GM21447 (cell line): ENCODE results near the gene GULP1.
A peak's percentile ranks its signal among the peaks of the same experiment; 100 is the strongest.
"Not testable (repeated sequence)": the region's sequence is repeated elsewhere in the genome, so short reads cannot be mapped to it uniquely, and the experiment has no call there.

Source experiments
- ATAC-seq: cut with Tn5 transposase; IDR thresholded peaks from one replicate; pipeline ENCODE4 v1.9.1; 2021; ENCODE audit not compliant: unreplicated experiment

GULP1 gene

DNA sequence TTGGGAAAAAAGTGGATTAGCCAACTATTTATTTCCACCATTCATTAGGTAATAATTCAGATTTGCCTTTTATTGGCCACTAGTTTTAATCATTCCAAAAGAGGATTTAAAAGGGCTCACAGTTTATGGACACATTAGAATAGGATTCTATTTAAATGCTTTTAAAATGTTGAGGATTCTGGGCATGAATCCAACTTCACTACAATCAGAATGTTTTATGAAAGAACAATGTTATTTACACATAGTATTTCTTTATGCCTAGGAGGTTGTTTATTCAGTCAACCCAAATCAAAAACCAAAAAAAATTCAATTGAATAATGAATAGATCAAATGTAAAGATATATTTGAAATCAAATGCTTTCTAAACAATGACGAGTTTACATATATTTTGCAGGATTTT lies 232.2 kb downstream of the GULP1 start:
- ATAC-seq, result no peak

DNA sequence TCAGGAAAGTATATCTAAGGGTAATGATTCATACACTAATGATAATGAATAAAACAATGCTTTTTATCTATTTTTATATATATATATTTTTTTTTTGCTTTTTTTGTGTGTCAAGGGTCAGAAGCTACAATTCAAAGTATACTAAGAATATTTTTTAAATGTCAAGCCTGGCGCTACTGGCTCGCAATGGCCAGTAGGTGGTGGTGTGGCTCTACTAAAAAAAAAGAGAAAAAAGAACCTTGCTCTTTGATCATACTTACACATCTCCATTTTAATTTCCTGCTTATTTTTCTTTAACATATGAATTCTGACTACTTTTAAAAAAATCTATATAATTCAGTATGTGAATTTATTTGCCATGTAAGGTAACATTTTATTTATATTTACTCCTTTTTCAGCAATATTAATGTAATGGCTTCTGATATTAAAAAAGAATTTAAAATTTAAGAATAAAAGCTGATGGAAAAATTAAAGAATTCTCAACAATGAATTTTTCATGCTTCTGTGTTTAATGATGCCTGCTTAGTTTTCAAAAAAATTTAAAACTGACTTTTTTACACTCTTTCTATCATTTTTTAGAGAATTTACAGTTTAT lies 232.9 kb downstream of the GULP1 start:
- peak; percentile 82 for ATAC-seq

DNA sequence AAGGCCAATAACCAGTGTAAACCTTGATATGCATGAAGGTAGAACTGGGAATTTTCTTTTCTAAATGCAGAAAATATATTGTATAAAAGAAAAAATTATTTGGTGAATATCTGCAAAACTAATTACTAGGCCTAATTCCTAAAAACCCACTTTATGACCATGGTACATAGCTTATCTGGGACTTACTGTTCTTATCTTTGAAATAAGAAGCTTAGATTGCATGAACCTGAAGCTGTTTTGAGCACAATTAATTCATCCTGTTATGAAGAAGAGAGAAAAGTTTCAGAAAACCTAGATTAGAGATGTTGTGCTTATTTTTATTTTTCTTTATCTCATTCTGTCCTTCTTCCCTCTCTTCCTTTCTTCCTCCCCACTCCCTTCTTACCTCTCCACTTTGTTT lies 235.0 kb downstream of the GULP1 start:
- no peak for ATAC-seq

DNA sequence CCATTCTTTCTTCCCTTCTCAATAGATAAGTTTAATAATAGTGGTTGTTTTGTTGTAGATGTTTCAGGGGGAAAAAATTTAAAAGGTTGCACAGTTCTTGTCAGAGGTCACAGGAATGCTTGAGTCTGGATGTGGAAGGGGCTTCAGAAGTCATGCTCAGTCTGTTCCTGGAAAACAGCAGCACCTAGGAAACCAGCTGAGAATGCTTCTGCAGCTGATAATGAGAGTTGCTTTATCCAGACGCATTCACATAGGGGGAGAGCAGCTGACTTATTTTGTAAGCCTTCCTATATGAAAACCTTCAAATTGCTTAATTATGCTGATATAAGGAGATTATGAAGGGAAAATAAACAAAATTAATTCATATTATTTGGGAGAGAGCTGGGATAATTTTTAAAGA lies 235.5 kb downstream of the GULP1 start:
- no peak for ATAC-seq

DNA sequence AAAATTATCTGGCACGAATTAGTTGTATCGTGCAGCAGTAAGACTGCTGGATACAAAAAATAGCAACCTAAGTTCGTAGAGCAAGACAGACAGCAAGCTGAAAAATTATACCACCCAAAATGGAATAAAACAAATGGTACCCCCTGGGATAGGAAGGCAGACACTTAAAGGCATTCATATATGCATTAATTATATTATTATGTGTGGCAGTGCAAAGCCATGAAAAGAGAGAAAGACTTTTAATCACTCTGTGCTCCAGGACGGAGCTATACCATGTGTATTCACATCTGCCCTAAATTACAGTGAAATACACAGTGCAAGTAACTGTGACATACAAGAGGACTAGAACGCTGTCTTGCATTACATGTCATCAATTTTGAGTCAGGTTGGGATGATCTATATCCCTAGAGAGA lies 235.9 kb downstream of the GULP1 start:
- no peak for ATAC-seq

DNA sequence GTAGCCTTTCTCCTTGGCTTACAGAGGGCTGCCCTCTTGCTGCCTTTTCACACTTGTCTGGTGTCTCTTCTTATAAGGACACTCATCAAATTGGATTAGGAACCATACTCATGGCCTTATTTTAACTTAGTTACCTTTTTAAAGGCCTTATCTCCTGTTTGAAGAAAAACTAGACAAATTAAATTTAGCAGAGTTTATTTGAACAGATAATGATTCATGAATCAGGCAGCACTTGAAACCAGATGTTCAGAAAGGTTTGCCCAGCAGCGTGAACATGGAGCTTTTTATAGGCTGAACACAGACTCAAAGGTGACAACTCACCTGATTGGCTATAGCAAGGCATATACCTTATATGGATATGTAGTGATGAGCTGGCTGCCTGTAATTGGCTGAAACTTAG lies 238.0 kb downstream of the GULP1 start:
- ATAC-seq, result no peak

DNA sequence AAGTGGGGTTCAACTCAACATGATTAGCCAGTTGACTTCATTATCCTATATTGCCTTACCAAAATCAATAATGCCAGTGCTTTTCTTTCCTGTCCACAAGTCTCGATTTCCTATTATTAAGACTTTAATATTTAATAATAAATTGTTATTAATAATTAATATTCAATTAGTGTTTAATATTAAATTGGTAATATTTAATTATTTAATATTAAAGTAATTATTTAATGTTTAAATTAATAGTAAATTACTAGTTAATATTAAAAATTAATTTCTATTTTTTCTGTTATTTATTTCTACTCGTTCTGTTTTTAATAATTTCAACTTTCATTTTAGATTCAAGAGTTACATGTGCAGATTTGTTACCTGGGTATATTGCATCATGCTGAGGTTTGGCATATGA lies 243.2 kb downstream of the GULP1 start:
- ATAC-seq, result no peak

DNA sequence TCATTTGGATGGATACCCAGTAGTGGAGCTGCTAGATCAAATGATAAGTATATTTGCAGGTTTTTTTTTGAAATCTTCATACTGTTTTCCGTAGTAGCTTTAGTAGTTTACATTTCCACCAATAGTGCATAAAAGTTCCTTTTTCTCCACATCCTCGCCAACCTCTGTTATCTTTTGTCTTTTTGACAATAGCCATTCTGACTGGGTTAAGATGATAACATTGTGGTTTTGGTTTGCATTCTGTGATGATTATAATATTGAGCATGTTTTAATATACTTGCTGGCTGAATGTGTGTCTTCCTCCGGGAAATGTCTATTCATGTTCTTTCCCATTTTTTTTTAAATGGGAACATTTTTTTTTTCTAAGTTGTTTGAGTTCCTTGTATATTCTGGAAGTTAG lies 260.0 kb downstream of the GULP1 start:
- ATAC-seq, result no peak

DNA sequence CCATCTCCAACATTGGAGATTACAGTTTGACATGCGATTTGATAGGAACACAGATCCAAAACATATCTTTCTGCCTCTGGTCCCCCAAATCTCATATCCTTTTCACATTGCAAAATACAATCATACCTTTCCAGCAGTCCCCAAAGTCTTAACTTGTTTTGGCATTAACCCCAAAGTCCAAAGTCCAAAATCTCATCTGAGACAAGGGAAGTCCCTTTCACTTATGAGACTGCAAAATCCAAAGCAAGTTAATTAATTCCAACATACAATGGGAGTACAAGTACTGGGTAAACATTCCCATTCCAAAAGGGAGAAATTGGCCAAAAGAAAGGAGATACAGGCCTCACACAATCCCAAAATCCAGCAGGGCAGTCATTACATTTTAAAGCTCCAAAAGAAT lies 265.4 kb downstream of the GULP1 start:
- no peak for ATAC-seq

- ATAC-seq, result not testable (repeated sequence)
These were observed 267.8 kb downstream of the GULP1 start for GRCh38 chr2:188559455-188559854.

DNA sequence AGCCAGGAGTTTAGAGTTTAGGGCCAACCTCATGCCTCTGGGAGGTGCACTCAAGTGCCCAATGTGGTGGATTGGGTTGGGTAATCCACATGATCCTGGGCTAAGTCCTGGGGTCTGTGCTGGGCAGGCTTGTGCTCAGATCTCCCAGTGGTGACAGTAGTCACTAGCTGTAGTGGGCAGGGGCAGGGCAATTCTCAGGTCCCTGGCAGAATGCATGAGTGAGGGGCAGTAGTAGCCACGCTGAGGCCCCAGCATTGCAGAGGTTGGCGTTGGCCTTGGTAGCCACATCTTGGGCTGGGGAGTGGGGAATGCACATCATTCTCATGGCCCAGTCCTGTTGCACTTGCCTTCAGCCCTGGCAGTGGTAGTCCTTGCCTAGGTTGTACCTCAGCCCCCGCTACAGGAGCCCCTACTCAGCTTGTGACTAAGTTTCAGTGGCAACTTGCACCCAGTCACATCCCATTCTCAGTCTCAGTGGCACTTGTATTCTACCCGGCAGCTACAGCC lies 269.9 kb downstream of the GULP1 start:
- ATAC-seq, result no peak

DNA sequence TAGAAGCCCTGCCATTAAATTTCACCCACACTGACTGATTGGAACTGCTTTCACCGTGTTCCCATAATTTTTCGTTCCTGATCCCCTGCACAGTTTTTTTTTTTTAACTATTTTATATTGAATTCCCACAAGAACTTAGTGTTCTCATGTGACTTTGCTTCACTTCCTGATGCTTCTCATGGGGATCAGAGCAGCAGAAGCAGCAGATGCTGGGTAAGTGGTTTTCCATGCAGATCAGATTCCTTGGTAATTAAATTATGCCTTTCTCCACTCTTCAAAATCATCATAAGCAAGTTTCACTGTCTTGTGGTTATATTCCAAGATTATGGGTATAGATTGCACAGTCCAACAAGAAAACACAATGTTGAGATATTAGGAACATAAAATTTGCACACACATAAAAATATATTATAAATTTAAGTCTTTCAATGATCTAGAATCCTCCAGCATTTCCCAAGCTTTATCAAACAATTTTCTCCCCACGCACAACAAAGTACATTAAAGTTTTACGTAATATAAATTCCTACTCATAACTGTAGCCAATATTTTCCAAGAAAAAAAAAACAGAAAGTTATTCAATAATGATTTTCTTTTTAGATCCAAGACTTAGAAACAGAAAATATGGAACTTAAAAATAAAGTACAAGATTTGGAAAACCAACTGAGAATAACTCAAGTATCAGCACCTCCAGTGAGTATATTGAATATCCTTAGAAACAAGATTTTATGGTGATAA lies 277.9 kb downstream of the GULP1 start:
- ATAC-seq, result no peak

DNA sequence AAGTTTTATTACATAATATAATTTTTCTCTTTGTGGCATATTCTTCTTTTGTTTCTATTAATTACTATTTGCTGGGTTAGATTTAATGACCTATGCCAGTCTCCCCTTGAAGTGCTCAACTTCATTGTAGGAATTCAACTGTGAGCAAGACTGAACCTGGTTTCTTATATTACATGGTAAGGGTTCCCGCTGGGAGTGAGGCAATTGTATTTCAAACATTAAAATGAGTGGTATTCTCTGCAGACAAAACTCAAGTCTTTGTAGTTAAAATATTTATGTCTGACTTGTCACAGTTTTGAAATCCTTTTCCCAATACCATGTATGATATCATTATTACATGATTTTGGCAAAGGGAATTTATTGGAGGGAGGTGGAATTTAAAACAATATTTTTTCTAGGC lies 278.7 kb downstream of the GULP1 start:
- ATAC-seq, result no peak

DNA sequence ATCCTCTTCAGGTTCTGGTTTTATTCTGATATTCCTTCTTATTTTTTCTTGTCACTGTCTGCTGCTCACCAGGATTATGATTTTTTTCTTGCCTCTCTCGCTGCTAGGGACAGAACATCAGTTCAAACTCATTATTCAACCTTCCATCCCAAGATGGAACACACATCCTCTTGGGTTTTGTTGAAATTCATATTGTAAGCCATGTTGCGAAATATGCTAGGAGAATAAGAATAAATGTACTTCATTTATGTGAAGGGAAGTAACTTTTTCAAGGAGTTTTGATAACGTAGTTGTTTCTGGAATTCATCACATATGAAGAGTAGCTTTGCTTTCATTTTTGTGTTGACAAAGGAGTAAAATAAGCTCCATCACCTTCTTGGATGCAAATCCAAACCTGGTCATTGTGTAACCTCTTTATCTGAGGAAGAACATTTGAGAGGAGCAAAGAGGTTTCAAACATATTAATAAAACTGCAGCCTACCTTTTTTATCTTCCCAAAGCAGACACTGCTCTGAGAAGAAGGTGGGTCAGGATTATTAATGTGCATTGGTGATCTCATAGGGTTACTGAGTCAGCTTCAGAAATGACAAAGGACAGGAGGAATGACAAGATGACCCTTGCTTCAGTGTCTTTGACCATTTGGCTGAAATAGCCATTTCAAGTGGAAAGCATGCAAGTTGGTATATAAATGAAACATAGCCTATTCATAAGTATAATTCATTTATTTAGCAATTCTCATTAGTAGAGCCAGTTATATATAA lies 280.0 kb downstream of the GULP1 start:
- ATAC-seq, result no peak

GRCh38 chr2:188572592-188572991 lies 280.9 kb downstream of the GULP1 start:
- no peak for ATAC-seq

DNA sequence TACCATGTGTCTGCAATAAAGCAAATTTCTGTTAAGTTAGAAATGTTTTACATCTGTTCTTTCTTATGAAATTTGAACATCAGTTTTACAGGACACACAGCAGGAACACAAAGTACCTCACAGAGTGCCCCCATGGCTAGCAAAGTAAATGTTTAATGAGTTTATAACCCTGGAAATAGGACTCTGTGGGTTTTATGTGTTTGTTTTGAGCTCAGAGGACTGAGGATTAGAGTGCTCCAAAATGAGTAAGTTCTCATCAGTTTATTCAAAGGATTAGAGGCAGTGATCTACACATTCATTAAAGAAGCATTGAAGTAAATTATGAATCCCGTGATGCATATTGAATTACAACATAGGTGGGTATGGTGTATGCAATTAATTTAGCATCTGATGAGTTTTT lies 281.8 kb downstream of the GULP1 start:
- ATAC-seq, result no peak

GRCh38 chr2:188576006-188576405 lies 284.3 kb downstream of the GULP1 start:
- ATAC-seq, result no peak

DNA sequence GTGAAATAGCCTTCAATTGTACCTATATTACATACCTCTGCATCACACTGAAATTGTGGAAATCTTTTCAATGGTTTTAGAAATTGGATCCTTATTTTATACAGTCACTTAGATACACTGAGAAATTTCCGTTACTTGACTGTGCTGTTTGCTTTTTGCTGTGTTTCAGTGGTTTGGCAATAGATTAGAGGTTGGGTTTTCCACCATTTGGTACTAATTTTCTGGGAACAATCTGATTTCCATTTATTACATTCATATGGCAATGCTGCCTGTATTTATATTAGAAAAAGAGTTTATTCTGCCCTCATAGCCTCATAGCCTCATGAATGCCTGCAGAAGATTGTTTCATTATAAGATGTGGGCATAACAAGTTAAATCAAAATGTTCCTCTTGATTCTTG lies 285.0 kb downstream of the GULP1 start:
- ATAC-seq, result no peak

DNA sequence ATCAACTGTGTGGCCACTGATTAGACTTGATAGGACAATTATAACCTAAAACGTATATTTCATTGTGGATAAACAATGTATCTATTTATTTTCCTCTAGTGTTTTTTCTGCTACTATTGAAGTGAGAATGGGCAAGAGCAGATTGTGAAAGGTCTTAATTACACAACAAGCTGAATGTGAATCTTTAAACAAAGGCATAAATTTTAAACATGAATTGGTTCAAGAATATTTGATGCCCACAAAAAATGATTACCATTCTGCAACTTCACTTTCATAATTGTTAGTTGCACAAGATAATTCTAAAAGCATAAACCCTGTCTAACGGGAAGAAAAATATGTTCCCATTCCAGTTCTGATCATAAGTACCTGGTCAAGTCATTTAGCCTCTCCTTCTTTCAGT lies 285.6 kb downstream of the GULP1 start:
- no peak for ATAC-seq

DNA sequence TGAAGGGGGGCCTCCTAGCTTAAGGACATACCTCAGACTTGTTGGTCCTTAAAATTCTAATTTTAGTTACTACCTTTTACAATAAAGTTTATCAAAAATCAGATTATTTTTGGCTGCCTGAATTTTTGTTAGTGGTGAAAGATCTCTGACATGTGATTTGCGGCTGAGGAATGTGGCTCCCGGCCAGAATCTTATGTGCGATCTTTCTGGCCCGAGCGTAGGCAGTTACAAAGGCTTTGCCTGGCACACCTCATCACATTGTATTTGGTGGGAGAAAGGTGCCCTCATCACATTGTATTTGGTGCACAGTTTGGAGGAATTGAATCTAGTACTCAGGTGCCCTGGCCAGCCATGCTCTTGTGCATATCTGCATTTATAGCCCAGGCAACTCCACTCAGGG lies 289.1 kb downstream of the GULP1 start:
- ATAC-seq, result no peak

GRCh38 chr2:188582211-188582610 lies 290.5 kb downstream of the GULP1 start:
- ATAC-seq, result no peak

DNA sequence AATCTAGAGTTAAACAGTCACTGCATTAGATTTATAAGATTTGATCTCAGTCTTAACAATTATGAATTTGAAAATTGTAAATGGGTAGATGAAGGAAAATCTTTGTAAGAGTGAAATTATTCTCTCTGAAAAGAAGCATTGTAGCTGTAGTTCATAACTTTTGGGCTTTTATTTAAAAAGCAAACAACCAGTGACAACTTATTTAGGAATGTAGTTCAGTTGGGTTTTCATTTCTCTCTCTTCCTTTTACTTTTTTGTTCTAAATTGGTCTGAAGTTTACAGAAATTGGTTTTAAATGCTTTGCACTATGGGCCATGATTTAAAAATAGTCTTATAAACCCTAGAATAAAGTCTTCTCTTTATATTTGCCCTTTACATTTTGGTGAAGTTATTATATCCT lies 296.6 kb downstream of the GULP1 start:
- no peak for ATAC-seq
